ENCODE data around the gene GYG1. TPM values are rescaled to one million over a fixed set of nuclear protein-coding genes. Genes with fewer than 3 reads are reported as not detected.
A peak's percentile ranks its signal among the peaks of the same experiment; 100 is the strongest.

GYG1 gene
- total RNA-seq, 1 donor from 2014 or later, result 26.0 TPM

DNA sequence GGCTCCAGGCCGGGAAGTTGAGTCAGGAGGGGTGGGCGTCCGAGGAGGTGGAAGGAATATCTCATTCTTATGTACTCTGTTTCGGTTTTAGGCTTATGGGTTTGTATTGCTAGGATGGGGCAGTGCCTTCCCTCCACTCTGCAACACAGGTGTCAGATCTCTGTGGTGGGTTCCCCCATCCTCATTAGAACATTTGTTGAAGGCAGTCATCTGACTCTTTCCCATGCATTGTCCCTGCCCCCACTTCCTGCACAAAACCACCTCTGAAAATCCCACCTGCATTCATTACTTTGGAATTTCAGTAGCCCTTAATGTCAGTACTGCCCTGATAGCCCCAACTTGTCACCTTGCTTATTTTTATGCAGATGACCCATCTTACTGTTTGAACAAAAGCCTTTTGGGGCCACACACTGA, 29.5 kb downstream of the GYG1 start:
- DNase-seq (ENCODE audit: low spot score, unreplicated experiment), result no peak
- peaks cover 9% of the 10 kb centered on the region for H3K9me3 Mint-ChIP-seq (ENCODE audit: low read depth)
- no peaks in the 10 kb centered on the region for H3K4me1 Mint-ChIP-seq (ENCODE audit: low read depth)

DNA sequence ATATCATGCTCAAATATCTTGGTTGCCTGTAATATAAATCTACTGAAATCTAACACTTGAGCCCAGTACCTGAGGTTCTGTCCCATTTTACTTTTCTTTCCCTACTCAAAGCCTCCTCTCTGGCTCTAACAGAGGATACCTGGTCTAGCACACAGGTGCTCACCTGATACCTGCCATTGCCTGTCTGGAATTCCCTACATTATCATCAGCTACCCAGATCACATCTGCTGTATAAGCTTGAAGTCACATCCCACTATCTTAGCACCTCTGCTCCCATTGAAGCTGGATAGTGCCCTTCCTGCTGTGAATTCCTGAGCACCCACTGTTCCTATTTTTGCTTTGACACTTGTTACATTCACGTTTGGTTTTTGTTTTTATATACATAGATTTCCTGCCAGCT, 30.5 kb downstream of the GYG1 start:
- no peak overlapping the region for H3K4me3 Mint-ChIP-seq (ENCODE audit: low read depth)
- H3K9me3 Mint-ChIP-seq (ENCODE audit: low read depth), result peaks cover 9% of the 10 kb centered on the region
- TF ChIP-seq, protein P1, sequence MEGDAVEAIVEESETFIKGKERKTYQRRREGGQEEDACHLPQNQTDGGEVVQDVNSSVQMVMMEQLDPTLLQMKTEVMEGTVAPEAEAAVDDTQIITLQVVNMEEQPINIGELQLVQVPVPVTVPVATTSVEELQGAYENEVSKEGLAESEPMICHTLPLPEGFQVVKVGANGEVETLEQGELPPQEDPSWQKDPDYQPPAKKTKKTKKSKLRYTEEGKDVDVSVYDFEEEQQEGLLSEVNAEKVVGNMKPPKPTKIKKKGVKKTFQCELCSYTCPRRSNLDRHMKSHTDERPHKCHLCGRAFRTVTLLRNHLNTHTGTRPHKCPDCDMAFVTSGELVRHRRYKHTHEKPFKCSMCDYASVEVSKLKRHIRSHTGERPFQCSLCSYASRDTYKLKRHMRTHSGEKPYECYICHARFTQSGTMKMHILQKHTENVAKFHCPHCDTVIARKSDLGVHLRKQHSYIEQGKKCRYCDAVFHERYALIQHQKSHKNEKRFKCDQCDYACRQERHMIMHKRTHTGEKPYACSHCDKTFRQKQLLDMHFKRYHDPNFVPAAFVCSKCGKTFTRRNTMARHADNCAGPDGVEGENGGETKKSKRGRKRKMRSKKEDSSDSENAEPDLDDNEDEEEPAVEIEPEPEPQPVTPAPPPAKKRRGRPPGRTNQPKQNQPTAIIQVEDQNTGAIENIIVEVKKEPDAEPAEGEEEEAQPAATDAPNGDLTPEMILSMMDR (IDR thresholded peaks at IDR 0.05; ENCODE audit: unreplicated experiment), result no peak
- no peak for DNase-seq (ENCODE audit: low spot score, unreplicated experiment)
- peak overlapping the region; percentile 47 for H3K27ac Mint-ChIP-seq
- H3K27me3 Mint-ChIP-seq, result no peaks in the 10 kb centered on the region
- H3K4me1 Mint-ChIP-seq (ENCODE audit: low read depth), result peaks cover 7% of the 10 kb centered on the region
- peaks cover 31% of the 10 kb centered on the region for H3K36me3 Mint-ChIP-seq (ENCODE audit: insufficient read depth)

More for the DNA sequence above, 29.5 kb downstream of the GYG1 start:
- TF ChIP-seq, protein P1 (IDR thresholded peaks at IDR 0.05; ENCODE audit: unreplicated experiment), result no peak
- Mint-ChIP-seq H3K4me3 (ENCODE audit: low read depth) (no peak overlapping the region), H3K27ac (no peak overlapping the region), H3K36me3 (ENCODE audit: insufficient read depth) (peaks cover 27% of the 10 kb centered on the region), H3K27me3 (no peaks in the 10 kb centered on the region)

DNA sequence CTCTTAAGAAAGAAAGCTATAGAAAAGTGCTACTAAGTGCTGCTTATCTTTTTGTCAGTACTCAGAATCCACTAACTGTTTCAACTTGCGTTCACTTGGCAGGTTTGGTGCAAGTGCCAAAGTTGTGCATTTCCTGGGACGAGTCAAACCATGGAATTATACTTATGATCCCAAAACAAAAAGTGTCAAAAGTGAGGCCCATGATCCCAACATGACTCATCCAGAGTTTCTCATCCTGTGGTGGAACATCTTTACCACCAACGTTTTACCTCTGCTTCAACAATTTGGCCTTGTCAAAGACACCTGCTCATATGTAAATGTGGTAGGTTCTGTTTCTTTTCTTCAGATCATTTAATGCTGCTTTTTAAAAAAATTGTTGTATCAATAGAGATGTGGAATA, 32.6 kb downstream of the GYG1 start:
- Mint-ChIP-seq H3K27ac (no peak overlapping the region), H3K36me3 (ENCODE audit: insufficient read depth) (peaks cover 29% of the 10 kb centered on the region), H3K4me3 (ENCODE audit: low read depth) (no peak overlapping the region), H3K4me1 (ENCODE audit: low read depth) (peaks cover 7% of the 10 kb centered on the region), H3K9me3 (ENCODE audit: low read depth) (peaks cover 9% of the 10 kb centered on the region), H3K27me3 (no peaks in the 10 kb centered on the region)
- DNase-seq (ENCODE audit: low spot score, unreplicated experiment), result no peak
- TF ChIP-seq, protein P1 (IDR thresholded peaks at IDR 0.05; ENCODE audit: unreplicated experiment), result no peak

GRCh38 chr3:149026718-149027117, 35.4 kb downstream of the GYG1 start:
- Mint-ChIP-seq H3K27me3 (no peaks in the 10 kb centered on the region), H3K4me3 (ENCODE audit: low read depth) (no peak overlapping the region), H3K4me1 (ENCODE audit: low read depth) (peaks cover 7% of the 10 kb centered on the region), H3K27ac (peak overlapping the region; percentile 17), H3K9me3 (ENCODE audit: low read depth) (peaks cover 9% of the 10 kb centered on the region), H3K36me3 (ENCODE audit: insufficient read depth) (peaks cover 31% of the 10 kb centered on the region)
- DNase-seq (ENCODE audit: low spot score, unreplicated experiment), result no peak
- TF ChIP-seq, protein P1 (IDR thresholded peaks at IDR 0.05; ENCODE audit: unreplicated experiment), result no peak

- Mint-ChIP-seq H3K27ac (no peak overlapping the region), H3K36me3 (ENCODE audit: insufficient read depth) (peaks cover 19% of the 10 kb centered on the region), H3K4me3 (ENCODE audit: low read depth) (no peak overlapping the region), H3K9me3 (ENCODE audit: low read depth) (no peaks in the 10 kb centered on the region), H3K27me3 (no peaks in the 10 kb centered on the region), H3K4me1 (ENCODE audit: low read depth) (peaks cover 7% of the 10 kb centered on the region)
- DNase-seq (ENCODE audit: low spot score, unreplicated experiment), result no peak
- TF ChIP-seq, protein P1 (IDR thresholded peaks at IDR 0.05; ENCODE audit: unreplicated experiment), result no peak
Observed at GRCh38 chr3:149031096-149031495, 39.8 kb downstream of the GYG1 start.
